COLO829 (cell line): ENCODE data around the gene SERPINB3.
"Not testable (repeated sequence)": the region's sequence is repeated elsewhere in the genome, so short reads cannot be mapped to it uniquely, and the experiment has no call there.

Experiments used
- DNase-seq: peaks from one replicate; pipeline ENCODE4 v3.0.0; 2012; ENCODE audit warnings: low spot score

SERPINB3 gene

GRCh38 chr18:63661750-63662149 is at the start of gene SERPINB3:
Gene SERPINB3 (minus strand): TSS chr18:63661893. CDS start chr18:63661216, 677 bp downstream.
- DNase-seq, result not testable (repeated sequence)

GRCh38 chr18:63708650-63709049 is 47.0 kb upstream of the SERPINB3 start:
- no peak for DNase-seq

- no peak for DNase-seq
Observed at GRCh38 chr18:63707816-63708215, 46.1 kb upstream of the SERPINB3 start.

- no peak for DNase-seq
Observed at GRCh38 chr18:63705401-63705800, 43.7 kb upstream of the SERPINB3 start.

GRCh38 chr18:63702660-63703059 is 41.0 kb upstream of the SERPINB3 start, which contains the start of gene SERPINB11:
Gene SERPINB11 (plus strand): TSS chr18:63702960. CDS start chr18:63710194, 7,234 bp downstream.
- no peak for DNase-seq

- no peak for DNase-seq
Observed at GRCh38 chr18:63701952-63702351, 40.3 kb upstream of the SERPINB3 start.

GRCh38 chr18:63700501-63700900 is 38.8 kb upstream of the SERPINB3 start:
- DNase-seq, result no peak

- DNase-seq, result no peak
Observed at GRCh38 chr18:63697097-63697660, 35.5 kb upstream of the SERPINB3 start.

- DNase-seq, result no peak
Observed at GRCh38 chr18:63689064-63689463, 27.4 kb upstream of the SERPINB3 start.

GRCh38 chr18:63686871-63687270 is 25.2 kb upstream of the SERPINB3 start:
- no peak for DNase-seq

GRCh38 chr18:63684718-63685117 is 23.0 kb upstream of the SERPINB3 start:
- no peak for DNase-seq

- no peak for DNase-seq
Observed at GRCh38 chr18:63683890-63684289, 22.2 kb upstream of the SERPINB3 start.

GRCh38 chr18:63683152-63683551 is 21.5 kb upstream of the SERPINB3 start:
- DNase-seq, result no peak

GRCh38 chr18:63681449-63682340 is 20.0 kb upstream of the SERPINB3 start:
- DNase-seq, result no peak

GRCh38 chr18:63679820-63680606 is 18.3 kb upstream of the SERPINB3 start:
- DNase-seq, result no peak

- no peak for DNase-seq
Observed at GRCh38 chr18:63677500-63678225, 16.0 kb upstream of the SERPINB3 start.

- DNase-seq, result no peak
Observed at GRCh38 chr18:63676526-63677323, 15.0 kb upstream of the SERPINB3 start.

GRCh38 chr18:63664571-63664970 is 2.9 kb upstream of the SERPINB3 start:
- DNase-seq, result no peak

GRCh38 chr18:63658920-63659319 is 2.8 kb downstream of the SERPINB3 start:
- not testable (repeated sequence) for DNase-seq

GRCh38 chr18:63650271-63650670 is 11.4 kb downstream of the SERPINB3 start:
- not testable (repeated sequence) for DNase-seq

GRCh38 chr18:63648241-63648640 is 13.5 kb downstream of the SERPINB3 start:
- DNase-seq, result no peak
